ENCODE data around the gene RFNG.

Gene RFNG

DNA sequence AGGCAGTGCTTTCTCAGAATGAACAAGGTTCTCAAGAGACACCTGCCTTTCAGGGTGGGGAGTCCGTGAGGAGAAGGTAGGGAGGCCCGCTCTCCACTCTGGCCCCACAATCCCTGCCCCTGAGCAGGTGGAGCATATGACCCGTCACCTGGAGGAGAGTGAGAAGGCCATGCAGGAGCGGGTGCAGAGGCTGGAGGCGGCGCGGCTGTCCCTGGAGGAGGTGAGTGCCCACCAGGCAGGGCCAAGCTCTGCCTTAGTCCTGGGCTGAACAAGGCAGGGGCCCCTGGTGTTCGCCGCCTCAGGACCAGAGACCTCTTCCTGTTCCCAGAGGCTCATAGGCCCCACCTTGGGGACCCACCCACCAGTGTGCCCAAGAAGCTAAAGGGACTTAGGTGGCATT lies 22.6 kb downstream of the RFNG start:
- no peak for DNase-seq (ENCODE audit: low read depth in 1 of 2, low spot score in 1 of 2)

DNA sequence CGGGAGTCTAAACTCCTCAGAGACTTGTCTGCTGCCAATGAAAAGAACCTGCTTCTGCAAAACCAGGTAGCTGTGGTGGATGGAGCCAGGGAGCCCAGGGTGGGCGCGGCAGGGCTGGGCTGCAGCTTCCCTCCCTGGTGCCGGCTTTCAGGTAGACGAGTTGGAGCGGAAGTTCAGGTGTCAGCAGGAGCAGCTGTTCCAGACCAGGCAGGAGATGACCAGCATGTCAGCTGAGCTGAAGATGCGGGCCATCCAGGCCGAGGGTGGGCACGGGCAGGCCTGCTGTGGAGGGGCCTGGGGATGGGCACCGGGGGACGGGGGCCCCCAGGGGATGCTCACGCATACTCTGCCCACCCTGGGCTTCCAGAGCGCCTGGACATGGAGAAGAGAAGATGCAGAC lies 23.4 kb downstream of the RFNG start:
- no peak for DNase-seq (ENCODE audit: low read depth in 1 of 2, low spot score in 1 of 2)

GRCh38 chr17:82025401-82026107 lies 26.1 kb downstream of the RFNG start:
- DNase-seq (ENCODE audit: low read depth in 1 of 2, low spot score in 1 of 2) = no peak

- no peak for DNase-seq (ENCODE audit: low read depth in 1 of 2, low spot score in 1 of 2)
Observed at GRCh38 chr17:82024859-82025258, 26.8 kb downstream of the RFNG start.

- no peak for DNase-seq (ENCODE audit: low read depth in 1 of 2, low spot score in 1 of 2)
Observed at GRCh38 chr17:82023447-82024241, 28.0 kb downstream of the RFNG start.

DNA sequence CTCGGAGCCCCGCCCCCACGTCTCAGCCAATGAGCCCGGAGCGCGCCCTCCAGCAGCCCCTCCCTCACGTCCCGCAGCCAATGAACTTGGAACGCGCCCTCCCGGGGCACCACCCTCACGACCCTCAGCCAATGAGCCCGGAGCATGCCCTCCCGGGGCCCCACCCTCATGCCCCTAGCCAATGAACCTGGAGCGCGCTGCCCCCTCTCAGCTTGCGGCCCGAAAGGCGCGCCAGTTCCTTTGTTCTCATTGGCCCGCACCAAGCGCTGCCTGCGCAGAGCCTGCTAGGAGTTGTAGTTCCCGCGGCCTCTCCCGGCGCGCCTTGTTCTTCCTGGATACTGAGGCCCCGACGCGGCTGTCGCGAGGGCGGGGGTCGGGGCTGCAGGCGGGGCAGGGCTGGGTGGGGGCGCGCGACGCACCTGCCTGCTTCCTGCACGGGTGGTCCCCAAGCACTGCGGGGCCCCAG lies 28.6 kb downstream of the RFNG start, which contains the start of gene LRRC45:
LRRC45 (plus strand) TSS at position 325 of the 466 bp plus-strand sequence. CDS start 339 bp downstream, outside the sequence.
- peak; percentile 99 to 100 for DNase-seq (ENCODE audit: low read depth in 1 of 2, low spot score in 1 of 2)

GRCh38 chr17:82022310-82022980 lies 29.2 kb downstream of the RFNG start, which contains the start of gene CENPX:
CENPX (minus strand) TSS chr17:82022878; CDS start chr17:82022861, 17 bp downstream.
- DNase-seq (ENCODE audit: low read depth in 1 of 2, low spot score in 1 of 2) = no peak

DNA sequence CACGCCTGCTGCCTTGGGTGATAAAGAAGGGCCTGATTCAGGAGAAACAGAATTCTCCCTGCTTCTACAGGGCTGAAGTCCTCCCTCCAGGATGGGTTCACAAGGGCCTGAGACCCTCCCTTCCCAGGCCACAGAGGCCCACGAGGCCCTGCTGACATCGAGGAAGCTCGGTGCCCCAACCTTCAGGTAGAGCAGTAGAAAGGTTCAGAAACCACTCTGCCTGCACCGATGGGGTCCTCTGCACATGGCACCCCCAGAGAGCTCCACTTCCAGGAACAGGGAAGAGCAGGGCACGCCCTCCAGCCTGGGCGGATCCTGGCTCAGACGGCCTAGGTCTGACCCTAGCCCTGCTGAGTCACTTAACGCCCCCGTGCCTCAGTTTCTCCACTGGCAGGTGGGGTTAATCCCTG lies 29.7 kb downstream of the RFNG start:
- no peak for DNase-seq (ENCODE audit: low read depth in 1 of 2, low spot score in 1 of 2)

DNA sequence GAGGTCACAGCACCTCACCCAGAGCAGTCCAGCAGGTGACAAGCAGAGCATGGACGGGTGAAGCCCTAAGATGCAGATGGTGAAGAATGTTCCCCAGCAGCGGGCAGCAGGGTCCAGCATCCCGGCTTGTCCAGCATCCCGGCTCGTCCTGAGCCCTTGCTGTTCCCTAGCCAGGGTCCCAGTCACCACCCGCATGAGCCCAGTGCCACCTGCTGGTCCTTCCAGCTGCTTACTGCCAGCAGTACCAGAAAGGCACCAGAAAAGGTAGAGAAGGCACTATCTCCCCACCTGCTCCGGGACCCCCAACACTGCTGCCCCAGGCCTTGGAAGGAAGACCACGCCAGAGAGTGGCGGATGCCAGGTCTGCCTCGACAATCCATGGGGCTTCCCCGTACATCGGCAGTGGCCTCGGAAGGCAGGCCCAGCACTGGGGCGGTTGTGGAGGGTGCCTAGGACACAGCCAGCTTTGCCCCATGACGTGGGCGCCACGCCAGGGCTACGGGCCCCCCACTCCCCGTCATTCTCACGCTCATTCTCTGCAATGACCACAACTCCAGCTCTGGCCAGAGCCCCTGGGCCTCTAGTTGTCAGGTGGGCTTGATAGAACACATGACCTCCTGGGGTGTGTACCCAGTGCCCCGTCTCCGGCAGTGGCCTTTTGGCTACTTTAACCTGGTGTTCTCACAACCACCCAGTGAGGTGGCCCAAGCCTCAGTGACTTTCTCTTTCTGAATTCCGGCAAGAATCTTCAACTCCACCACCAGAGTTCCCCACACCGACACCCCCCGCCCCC lies 30.3 kb downstream of the RFNG start:
- no peak for DNase-seq (ENCODE audit: low read depth in 1 of 2, low spot score in 1 of 2)

DNA sequence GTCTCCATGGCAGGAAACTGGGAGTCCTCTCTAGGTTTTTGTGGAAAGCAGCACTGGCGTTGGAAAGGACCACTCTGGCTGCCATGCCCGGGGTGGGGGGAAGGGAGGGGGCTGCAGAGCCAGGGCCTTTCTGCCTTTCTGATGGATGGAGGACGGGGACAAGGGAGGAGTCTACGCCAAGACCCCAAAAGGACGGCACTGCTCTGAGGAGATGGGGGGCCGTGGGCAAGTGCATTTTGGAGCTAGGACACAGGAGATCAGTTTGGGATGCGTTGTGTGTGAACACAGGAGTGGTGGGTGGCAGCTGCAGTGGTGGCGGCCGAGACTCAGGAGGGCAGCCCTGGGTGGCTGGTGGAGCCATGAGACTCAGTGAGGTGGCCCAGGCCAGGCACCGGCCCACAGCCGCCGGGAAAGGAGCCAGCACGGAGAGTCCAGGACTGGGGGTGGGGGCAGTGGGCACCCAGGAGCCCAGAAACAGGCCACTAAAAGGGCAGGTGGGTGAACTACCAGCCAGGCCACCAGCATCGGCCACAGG lies 31.0 kb downstream of the RFNG start:
- DNase-seq (ENCODE audit: low read depth in 1 of 2, low spot score in 1 of 2) = no peak

DNA sequence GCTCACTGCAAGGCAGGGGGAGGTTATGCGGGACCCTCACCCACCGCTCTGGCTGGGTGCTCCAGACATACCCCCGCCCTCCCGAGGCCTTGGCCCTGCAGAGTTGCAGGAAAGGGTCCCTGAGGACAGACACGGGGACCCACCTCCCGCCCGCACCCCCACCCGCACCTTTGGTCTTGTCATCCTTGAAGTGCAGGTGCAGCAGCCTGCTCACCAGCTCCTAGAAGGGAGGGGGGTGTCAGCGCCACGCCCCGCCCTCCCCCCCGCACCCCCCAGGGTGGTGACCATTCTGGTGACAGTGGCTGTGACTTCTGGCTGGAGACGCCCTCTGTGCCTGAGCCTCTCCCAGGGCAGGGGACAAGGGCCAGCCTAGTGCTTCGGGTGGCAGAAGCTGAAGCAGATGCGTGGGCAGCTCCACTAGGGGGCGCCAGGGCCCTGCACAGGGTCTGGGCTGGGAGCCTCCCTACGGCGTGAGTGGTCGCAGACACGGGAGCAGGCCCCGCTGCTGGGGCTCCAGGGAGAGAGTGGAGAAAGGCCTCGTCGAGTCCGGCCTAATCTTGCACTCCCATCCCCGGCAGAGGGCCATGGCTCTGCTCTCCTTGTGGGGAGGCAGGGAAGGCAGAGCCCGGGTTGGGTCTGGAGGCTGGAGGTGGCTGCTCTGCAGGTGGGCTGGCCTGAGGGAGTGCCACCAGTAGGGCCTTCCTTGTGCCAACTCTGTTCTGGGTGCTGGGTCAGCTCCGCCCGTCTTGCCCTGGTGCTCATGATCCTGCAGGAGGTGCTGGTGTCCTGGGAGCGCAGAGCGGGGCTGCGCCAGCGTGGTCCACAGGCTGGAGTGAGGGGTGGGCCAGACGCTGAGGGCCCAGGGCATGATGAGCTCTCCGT lies 31.7 kb downstream of the RFNG start:
- DNase-seq (ENCODE audit: low read depth in 1 of 2, low spot score in 1 of 2) = peak; percentile 25 to 46

DNA sequence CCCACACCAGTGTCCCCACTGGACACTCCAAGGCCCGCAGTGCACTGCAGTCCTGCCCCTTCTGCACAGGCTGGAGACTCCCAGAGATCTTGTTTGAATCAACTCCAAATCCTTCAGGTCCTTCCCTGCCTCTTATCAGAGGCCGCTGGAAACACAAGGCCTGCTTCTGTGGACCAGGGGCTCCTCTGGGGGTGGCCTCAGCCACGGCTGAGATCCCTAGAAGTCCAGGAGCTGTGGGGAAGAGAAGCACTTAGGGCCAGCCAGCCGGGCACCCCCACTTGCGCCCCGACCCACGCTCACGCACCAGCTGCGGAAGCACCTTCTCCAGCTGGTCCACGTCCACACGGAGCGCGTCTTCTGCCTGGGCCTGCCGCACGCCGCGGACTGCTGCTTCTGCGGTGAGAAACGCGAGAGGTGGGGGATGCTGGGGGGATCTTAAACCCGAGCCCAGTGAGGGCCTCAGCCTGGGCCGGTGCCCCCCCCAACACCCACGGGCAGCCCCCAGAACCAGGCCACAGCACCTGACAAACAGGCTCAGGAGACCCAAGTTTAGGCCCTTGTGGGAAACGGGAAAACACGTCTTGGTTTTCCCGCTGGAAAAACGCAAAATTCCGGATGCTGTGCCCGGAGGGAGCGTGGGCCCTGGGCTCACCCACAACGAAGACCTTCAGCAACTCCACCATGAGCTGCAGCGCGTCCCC lies 32.5 kb downstream of the RFNG start:
- no peak for DNase-seq (ENCODE audit: low read depth in 1 of 2, low spot score in 1 of 2)

GRCh38 chr17:82018152-82018988 lies 33.2 kb downstream of the RFNG start:
- no peak for DNase-seq (ENCODE audit: low read depth in 1 of 2, low spot score in 1 of 2)

GRCh38 chr17:82017612-82018151 lies 33.9 kb downstream of the RFNG start:
- no peak for DNase-seq (ENCODE audit: low read depth in 1 of 2, low spot score in 1 of 2)

DNA sequence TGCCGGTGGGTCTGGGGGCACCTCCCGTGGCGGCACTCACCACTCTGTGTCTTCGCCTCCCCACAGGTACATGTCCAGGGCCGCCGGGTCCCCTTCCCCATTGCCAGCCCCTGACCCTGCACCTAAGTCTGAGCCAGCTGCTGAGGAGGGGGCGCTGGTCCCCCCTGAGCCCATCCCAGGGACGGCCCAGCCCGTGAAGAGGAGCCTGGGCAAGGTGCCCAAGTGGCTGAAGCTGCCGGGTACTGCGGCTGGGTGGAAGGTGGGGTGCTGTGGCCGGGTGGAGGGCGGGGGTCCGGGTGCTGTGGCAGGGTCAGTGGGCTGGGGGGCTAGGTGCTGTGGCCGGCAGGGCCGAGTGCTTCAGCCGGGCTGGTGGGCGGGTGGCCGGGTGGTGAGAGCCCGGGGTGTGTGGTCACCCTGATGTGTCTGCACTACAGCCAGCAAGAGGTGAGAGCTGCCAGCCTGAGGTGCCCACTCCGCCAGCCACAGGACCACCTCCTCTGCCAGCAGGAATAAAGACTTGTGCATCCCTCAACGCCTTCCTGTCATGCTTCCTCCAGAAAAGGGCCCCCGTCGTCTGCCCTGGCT lies 34.6 kb downstream of the RFNG start:
- DNase-seq (ENCODE audit: low read depth in 1 of 2, low spot score in 1 of 2) = no peak

DNA sequence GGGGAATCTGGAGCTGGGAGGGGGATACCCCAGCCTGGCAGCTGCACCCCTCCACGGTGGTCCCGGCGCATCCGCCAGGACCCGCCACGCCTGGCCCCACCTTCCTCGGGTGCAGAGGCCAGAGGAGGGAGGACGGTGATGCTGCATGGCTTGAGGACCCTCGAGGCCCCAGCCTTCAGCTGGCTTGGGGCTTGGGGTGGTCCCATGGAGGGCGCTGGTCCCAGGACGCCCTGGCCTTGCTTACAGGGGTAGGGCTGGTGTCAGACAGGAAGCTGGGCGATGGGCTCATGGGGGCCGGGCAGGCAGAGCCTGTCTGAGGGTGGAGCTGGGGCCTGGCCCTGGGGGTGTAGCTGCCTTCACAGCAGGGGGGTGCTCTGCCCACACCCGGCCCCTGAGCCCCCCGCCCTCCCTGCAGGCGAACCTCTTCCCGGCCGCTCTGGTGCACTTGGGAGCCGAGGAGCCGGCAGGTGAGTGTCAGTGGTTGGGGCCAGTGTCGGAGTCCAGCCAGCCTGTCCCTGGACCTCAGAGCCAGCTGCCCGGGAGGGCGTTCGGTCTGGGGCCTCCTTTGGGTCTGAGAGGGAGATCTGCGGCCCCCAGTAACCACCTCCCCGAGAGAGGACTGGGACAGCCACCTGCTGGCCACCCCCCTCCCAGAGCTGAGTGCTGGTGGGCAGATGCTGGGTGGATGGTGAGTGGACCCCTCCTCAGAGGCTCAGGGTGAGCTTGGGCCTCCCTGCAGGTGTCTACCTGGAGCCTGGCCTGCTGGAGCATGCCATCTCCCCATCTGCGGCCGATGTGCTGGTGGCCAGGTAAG lies 35.3 kb downstream of the RFNG start:
- no peak for DNase-seq (ENCODE audit: low read depth in 1 of 2, low spot score in 1 of 2)
